ENCODE results near the gene ANTXRL. TPM values are rescaled to one million over a fixed set of nuclear protein-coding genes. Genes with fewer than 3 reads are reported as not detected.
A peak's percentile ranks its signal among the peaks of the same experiment; 100 is the strongest.

ANTXRL gene
- total and polyA plus RNA-seq, 5 donors = 0.51 to 0.68 TPM; not detected in 3

DNA sequence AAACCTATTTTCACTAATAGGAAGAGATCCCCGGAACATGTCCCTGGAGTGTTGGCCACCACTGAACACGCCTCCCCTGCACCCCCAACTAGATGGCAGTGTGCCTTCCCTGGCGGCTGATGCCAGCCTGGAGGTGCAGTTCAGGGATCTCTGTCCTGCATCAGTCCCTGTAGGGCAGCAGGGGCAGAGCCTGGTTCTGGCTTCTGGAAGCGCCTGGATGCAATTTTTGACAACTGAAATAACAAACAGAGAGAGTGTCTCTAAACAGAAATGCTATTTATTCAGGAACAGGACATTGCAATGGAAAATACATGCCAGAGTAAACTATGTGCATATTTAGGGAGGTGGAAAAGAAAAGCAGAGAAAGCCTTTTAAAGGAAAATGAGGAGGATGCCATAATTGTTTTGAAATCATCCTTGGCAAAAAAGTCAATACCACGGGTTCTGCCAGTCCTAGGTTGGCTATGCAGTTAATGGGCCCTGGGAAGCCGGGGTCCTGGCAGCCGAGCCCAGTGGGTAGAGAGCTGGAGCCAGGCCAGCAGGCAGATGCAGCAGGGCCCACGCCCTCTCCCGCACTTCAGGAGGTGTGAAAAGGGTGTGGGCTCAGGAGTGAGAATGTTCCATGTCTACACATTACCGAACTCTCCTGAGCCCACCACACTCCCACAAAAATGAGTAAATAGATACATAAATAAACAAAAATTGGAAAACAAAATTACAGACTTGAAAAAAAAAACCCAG, 18.5 kb downstream of the ANTXRL start:
- Histone ChIP-seq H3K27ac (ENCODE audit: low read length) (no peak overlapping the region), H3K9me3 (ENCODE audit: control insufficient read depth, low read length) (no peaks in the 10 kb centered on the region), H3K4me3 (ENCODE audit: low read length) (no peak overlapping the region), H3K27me3 (ENCODE audit: control insufficient read depth, insufficient read depth) (no peaks in the 10 kb centered on the region), H3K4me1 (ENCODE audit: control insufficient read depth, insufficient read depth, low read length) (no peaks in the 10 kb centered on the region)
- 75% methylated on average over 10 of the region's 10 CpGs for WGBS
- intact Hi-C loops (cut with DNase I) = no loop called here
- ATAC-seq (no peak), DNase-seq (peak in 1 of 3 donors; percentile 25)

DNA sequence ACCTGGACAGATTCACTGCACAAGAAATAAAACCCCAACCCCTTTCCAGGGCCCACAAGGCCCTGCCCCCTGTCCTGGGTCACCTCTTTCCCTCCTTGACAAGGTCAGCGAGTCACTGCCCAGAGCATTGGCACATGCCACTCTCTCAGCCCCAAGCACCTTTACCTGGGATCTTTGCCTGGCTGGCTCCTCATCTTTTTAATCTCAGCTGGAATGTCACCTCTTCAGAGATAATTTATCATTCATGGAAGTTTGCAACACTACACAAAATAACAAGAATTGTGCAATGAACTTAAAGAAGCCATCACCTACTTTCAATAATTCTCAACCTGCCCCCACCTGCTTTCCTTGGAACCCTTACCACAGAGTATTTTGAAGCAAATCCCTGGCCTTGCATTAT, 19.2 kb downstream of the ANTXRL start:
- H3K4me3 ChIP-seq (ENCODE audit: low read length) = no peak overlapping the region
- no peaks in the 10 kb centered on the region for H3K27me3 ChIP-seq (ENCODE audit: control insufficient read depth, insufficient read depth)
- intact Hi-C loops (cut with DNase I) = no loop called here
- H3K27ac ChIP-seq (ENCODE audit: low read length) = no peak overlapping the region
- H3K9me3 ChIP-seq (ENCODE audit: control insufficient read depth, low read length) = no peaks in the 10 kb centered on the region
- 100% methylated on average over 1 of the region's 1 CpG for WGBS
- DNase-seq = no peak
- H3K4me1 ChIP-seq (ENCODE audit: control insufficient read depth, insufficient read depth, low read length) = no peaks in the 10 kb centered on the region
- no peak for ATAC-seq

- intact Hi-C loops (cut with DNase I) = no loop called here
- no peak overlapping the region for H3K27ac ChIP-seq (ENCODE audit: low read length)
- no peaks in the 10 kb centered on the region for H3K9me3 ChIP-seq (ENCODE audit: control insufficient read depth, low read length)
- no peak overlapping the region for H3K4me3 ChIP-seq (ENCODE audit: low read length)
- no peaks in the 10 kb centered on the region for H3K27me3 ChIP-seq (ENCODE audit: control insufficient read depth, insufficient read depth)
- DNase-seq (peak in 1 of 3 donors; percentile 43), ATAC-seq (no peak)
- WGBS = 86% methylated on average over 5 of the region's 5 CpGs
- H3K4me1 ChIP-seq (ENCODE audit: control insufficient read depth, insufficient read depth, low read length) = no peaks in the 10 kb centered on the region
Observed at GRCh38 chr10:46306516-46307184, 19.9 kb downstream of the ANTXRL start.

DNA sequence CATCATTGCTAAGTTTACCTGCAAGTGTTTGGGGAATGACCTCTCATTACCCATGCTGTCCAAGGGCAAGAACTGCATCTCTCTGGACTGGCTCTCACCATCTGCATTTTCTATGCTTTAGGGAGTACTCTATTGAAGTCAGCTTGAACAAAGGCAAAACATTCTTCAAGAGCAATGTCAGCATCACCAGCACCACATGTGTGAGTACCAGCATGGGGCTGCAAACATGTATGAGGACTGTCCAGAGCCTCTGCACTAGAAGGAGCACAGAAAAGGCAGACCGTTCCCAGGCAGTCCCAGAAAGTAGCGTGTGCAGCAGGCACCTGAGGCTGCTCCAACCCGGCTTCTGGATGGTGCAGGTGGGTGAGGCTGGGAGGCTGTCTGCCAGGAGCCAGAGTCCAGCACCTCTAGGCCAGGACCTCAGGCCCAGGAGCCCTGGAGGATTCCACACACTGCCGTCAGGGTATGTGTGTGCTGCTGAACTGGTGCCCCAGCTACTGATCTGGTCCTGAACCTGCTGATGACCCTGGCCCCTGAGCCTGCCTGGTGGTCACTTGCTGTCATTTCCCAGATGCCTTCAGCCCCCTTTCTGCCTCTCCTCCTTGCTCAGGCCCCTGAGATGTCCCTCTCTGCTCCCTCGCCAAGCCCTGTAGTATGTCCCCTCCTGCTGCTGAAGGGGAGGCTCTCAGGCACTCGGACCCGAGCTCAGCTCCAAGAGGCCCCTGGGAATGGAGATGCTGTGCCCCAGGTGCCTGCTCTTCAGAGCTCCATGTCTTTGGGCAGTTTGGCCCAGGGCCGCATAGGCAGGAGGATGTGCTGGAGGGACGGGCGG, 20.7 kb downstream of the ANTXRL start:
- WGBS = 92% methylated on average over 10 of the region's 10 CpGs
- intact Hi-C loops (cut with DNase I) = no loop called here
- Histone ChIP-seq H3K4me1 (ENCODE audit: control insufficient read depth, insufficient read depth, low read length) (no peaks in the 10 kb centered on the region), H3K4me3 (ENCODE audit: low read length) (no peak overlapping the region), H3K9me3 (ENCODE audit: control insufficient read depth, low read length) (no peaks in the 10 kb centered on the region), H3K27me3 (ENCODE audit: control insufficient read depth, insufficient read depth) (no peaks in the 10 kb centered on the region), H3K27ac (ENCODE audit: low read length) (no peak overlapping the region)
- ATAC-seq = no peak
- no peak for DNase-seq

DNA sequence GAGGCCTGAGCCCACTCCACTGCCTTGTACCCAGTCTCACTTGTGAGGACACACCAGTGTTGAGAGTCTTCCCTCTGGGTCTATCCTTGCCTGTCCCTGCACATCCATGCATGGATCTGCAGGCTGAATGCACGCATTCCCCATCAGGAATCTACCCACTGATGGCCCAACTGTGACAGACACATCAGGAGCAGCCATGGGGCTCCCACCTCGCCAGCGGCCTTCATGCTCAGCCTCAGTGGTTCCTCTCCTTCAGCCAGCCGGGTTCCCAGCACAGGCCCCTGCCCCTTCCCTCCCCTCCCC, 21.3 kb downstream of the ANTXRL start:
- Histone ChIP-seq H3K27me3 (ENCODE audit: control insufficient read depth, insufficient read depth) (no peaks in the 10 kb centered on the region), H3K9me3 (ENCODE audit: control insufficient read depth, low read length) (no peaks in the 10 kb centered on the region), H3K4me1 (ENCODE audit: control insufficient read depth, insufficient read depth, low read length) (no peaks in the 10 kb centered on the region), H3K4me3 (ENCODE audit: low read length) (no peak overlapping the region), H3K27ac (ENCODE audit: low read length) (no peak overlapping the region)
- 85% methylated on average over 4 of the region's 4 CpGs for WGBS
- no peak for DNase-seq
- intact Hi-C loops (cut with DNase I) = no loop called here
- ATAC-seq = no peak

- 86% methylated on average over 21 of the region's 21 CpGs for WGBS
- peak; percentile 68 to 69 for ATAC-seq
- H3K27me3 ChIP-seq (ENCODE audit: control insufficient read depth, insufficient read depth) = no peaks in the 10 kb centered on the region
- no peaks in the 10 kb centered on the region for H3K9me3 ChIP-seq (ENCODE audit: control insufficient read depth, low read length)
- H3K4me3 ChIP-seq (ENCODE audit: low read length) = no peak overlapping the region
- H3K4me1 ChIP-seq (ENCODE audit: control insufficient read depth, insufficient read depth, low read length) = no peaks in the 10 kb centered on the region
- DNase-seq = peak in 1 of 3 donors; percentile 69
- intact Hi-C loops (cut with DNase I) = no loop called here
- no peak overlapping the region for H3K27ac ChIP-seq (ENCODE audit: low read length)
Observed at GRCh38 chr10:46308666-46309450, 22.1 kb downstream of the ANTXRL start.

- no peak overlapping the region for H3K27ac ChIP-seq (ENCODE audit: low read length)
- intact Hi-C loops (cut with DNase I) = no loop called here
- H3K4me1 ChIP-seq (ENCODE audit: control insufficient read depth, insufficient read depth, low read length) = no peaks in the 10 kb centered on the region
- DNase-seq = no peak
- WGBS = 86% methylated on average over 9 of the region's 9 CpGs
- no peaks in the 10 kb centered on the region for H3K27me3 ChIP-seq (ENCODE audit: control insufficient read depth, insufficient read depth)
- ATAC-seq = no peak
- H3K4me3 ChIP-seq (ENCODE audit: low read length) = no peak overlapping the region
- no peaks in the 10 kb centered on the region for H3K9me3 ChIP-seq (ENCODE audit: control insufficient read depth, low read length)
Observed at GRCh38 chr10:46309511-46310142, 22.8 kb downstream of the ANTXRL start.

DNA sequence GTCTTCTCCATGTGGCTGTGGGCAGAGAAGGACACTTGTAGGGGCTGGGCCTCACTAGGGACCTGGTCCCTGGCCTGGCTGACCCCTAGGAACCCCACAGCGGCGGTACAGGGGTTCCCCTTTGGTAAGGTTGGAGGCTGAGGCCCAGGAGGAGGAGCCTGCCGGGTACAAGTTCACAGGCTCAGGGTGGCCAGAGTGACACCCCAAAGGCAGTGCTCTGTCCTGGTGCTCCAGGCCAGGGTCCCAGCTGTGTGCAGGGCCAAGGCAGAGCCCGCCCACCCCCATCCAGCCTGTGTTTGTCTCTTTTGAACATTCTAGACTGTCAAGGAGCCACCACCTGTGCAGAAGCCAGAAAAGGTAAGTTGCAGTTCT, 23.3 kb downstream of the ANTXRL start:
- Histone ChIP-seq H3K27ac (ENCODE audit: low read length) (no peak overlapping the region), H3K4me1 (ENCODE audit: control insufficient read depth, insufficient read depth, low read length) (no peaks in the 10 kb centered on the region), H3K4me3 (ENCODE audit: low read length) (no peak overlapping the region), H3K9me3 (ENCODE audit: control insufficient read depth, low read length) (no peaks in the 10 kb centered on the region), H3K27me3 (ENCODE audit: control insufficient read depth, insufficient read depth) (no peaks in the 10 kb centered on the region)
- WGBS = 92% methylated on average over 4 of the region's 4 CpGs
- no peak for ATAC-seq
- intact Hi-C loops (cut with DNase I) = no loop called here
- peak in 1 of 3 donors; percentile 34 for DNase-seq

- 83% methylated on average over 6 of the region's 6 CpGs for WGBS
- Histone ChIP-seq H3K9me3 (ENCODE audit: control insufficient read depth, low read length) (no peaks in the 10 kb centered on the region), H3K27ac (ENCODE audit: low read length) (no peak overlapping the region), H3K27me3 (ENCODE audit: control insufficient read depth, insufficient read depth) (no peaks in the 10 kb centered on the region), H3K4me1 (ENCODE audit: control insufficient read depth, insufficient read depth, low read length) (no peaks in the 10 kb centered on the region), H3K4me3 (ENCODE audit: low read length) (no peak overlapping the region)
- ATAC-seq (no peak), DNase-seq (no peak)
- intact Hi-C loops (cut with DNase I) = no loop called here
Observed at GRCh38 chr10:46310851-46311250, 24.1 kb downstream of the ANTXRL start.

GRCh38 chr10:46311501-46311951, 24.7 kb downstream of the ANTXRL start:
- WGBS = 88% methylated on average over 7 of the region's 7 CpGs
- no peak for DNase-seq
- Histone ChIP-seq H3K4me3 (ENCODE audit: low read length) (no peak overlapping the region), H3K4me1 (ENCODE audit: control insufficient read depth, insufficient read depth, low read length) (no peaks in the 10 kb centered on the region), H3K27me3 (ENCODE audit: control insufficient read depth, insufficient read depth) (no peaks in the 10 kb centered on the region), H3K27ac (ENCODE audit: low read length) (no peak overlapping the region), H3K9me3 (ENCODE audit: control insufficient read depth, low read length) (no peaks in the 10 kb centered on the region)
- intact Hi-C loops (cut with DNase I) = no loop called here
- ATAC-seq = no peak
